IPS-NIHi7 (cell line): ENCODE measurements around the gene RBFOX2.
A peak's percentile ranks its signal among the peaks of the same experiment; 100 is the strongest.

Experiments
- DNase-seq: peaks from one replicate; pipeline ENCODE4 v3.0.0; 2012; ENCODE audit warnings: mixed read lengths; ENCODE audit errors: extremely low spot score

Gene RBFOX2

GRCh38 chr22:35900483-35901168 is 128.0 kb downstream of the RBFOX2 start:
- DNase-seq: peak; percentile 27

- no peak for DNase-seq
These were observed 128.9 kb downstream of the RBFOX2 start for GRCh38 chr22:35899736-35900135.

- DNase-seq: no peak
These were observed 132.4 kb downstream of the RBFOX2 start for GRCh38 chr22:35896111-35896705.

- no peak for DNase-seq
These were observed 133.5 kb downstream of the RBFOX2 start for GRCh38 chr22:35894937-35895708.

- no peak for DNase-seq
These were observed 134.2 kb downstream of the RBFOX2 start for GRCh38 chr22:35894464-35894878.

- no peak for DNase-seq
These were observed 134.9 kb downstream of the RBFOX2 start for GRCh38 chr22:35893698-35894097.

- no peak for DNase-seq
These were observed 136.4 kb downstream of the RBFOX2 start for GRCh38 chr22:35892192-35892591.

GRCh38 chr22:35891442-35891841 is 137.2 kb downstream of the RBFOX2 start:
- no peak for DNase-seq

GRCh38 chr22:35889071-35889470 is 139.6 kb downstream of the RBFOX2 start:
- DNase-seq: no peak

- no peak for DNase-seq
These were observed 140.3 kb downstream of the RBFOX2 start for GRCh38 chr22:35888181-35888870.

GRCh38 chr22:35887296-35887875 is 141.2 kb downstream of the RBFOX2 start:
- DNase-seq: no peak

GRCh38 chr22:35886309-35886708 is 142.3 kb downstream of the RBFOX2 start:
- DNase-seq: no peak

- DNase-seq: no peak
These were observed 144.1 kb downstream of the RBFOX2 start for GRCh38 chr22:35884529-35884928.

- peak; percentile 22 for DNase-seq
These were observed 145.5 kb downstream of the RBFOX2 start for GRCh38 chr22:35883031-35883620.

- DNase-seq: no peak
These were observed 146.2 kb downstream of the RBFOX2 start for GRCh38 chr22:35882211-35883030.

GRCh38 chr22:35879351-35879750 is 149.3 kb downstream of the RBFOX2 start:
- no peak for DNase-seq

GRCh38 chr22:35873426-35873825 is 155.2 kb downstream of the RBFOX2 start:
- DNase-seq: no peak

- DNase-seq: no peak
These were observed 156.2 kb downstream of the RBFOX2 start for GRCh38 chr22:35872451-35872850.

- DNase-seq: no peak
These were observed 157.9 kb downstream of the RBFOX2 start for GRCh38 chr22:35870517-35871293.

- DNase-seq: peak; percentile 21
These were observed 159.7 kb downstream of the RBFOX2 start for GRCh38 chr22:35868938-35869337.
